Smooth muscle cell (in vitro differentiated cells): ENCODE data around the gene SLC29A4. TPM values are rescaled to one million over a fixed set of nuclear protein-coding genes. Genes with fewer than 3 reads are reported as not detected.

Experiments
- DNase-seq: peaks from one replicate; lab custom pipeline; 2025; ENCODE audit not compliant: unreplicated experiment; lab: John Stamatoyannopoulos, UW
- H2AFZ ChIP-seq: fragments of 200-600 bp; sonication (generic); 2 replicates; pipeline ENCODE4 v1.6.0; 2016; ENCODE audit warnings: antibody characterized with exemption, low read depth, mild to moderate bottlenecking
- H3F3A ChIP-seq: fragments of 200-600 bp; sonication (generic); 2 replicates; pipeline ENCODE4 v1.6.0; 2017; ENCODE audit warnings: antibody characterized with exemption, low read depth
- H3K27ac ChIP-seq: fragments of 200-600 bp; sonication (generic); 2 replicates; pipeline ENCODE4 v1.5.1; 2016; ENCODE audit warnings: low read depth, mild to moderate bottlenecking
- H3K27me3 ChIP-seq: fragments of 200-600 bp; sonication (generic); 2 replicates; pipeline ENCODE4 v1.6.1; 2016; ENCODE audit warnings: low read depth, mild to moderate bottlenecking
- H3K36me3 ChIP-seq: fragments of 200-600 bp; sonication (generic); 2 replicates; pipeline ENCODE4 v1.5.1; 2016; ENCODE audit warnings: low read depth
- H3K4me1 ChIP-seq: fragments of 200-600 bp; sonication (generic); 2 replicates; pipeline ENCODE4 v1.5.1; 2016; ENCODE audit warnings: low read depth
- H3K4me2 ChIP-seq: fragments of 200-600 bp; sonication (generic); 2 replicates; pipeline ENCODE4 v1.6.0; 2016; ENCODE audit warnings: mild to moderate bottlenecking
- H3K4me3 ChIP-seq: fragments of 200-600 bp; sonication (generic); 2 replicates; pipeline ENCODE4 v1.5.1; 2016; ENCODE audit warnings: mild to moderate bottlenecking
- H3K79me2 ChIP-seq: fragments of 200-600 bp; sonication (generic); 2 replicates; pipeline ENCODE4 v1.6.0; 2016; ENCODE audit warnings: low read depth, mild to moderate bottlenecking
- H3K9ac ChIP-seq: fragments of 200-600 bp; sonication (generic); 2 replicates; pipeline ENCODE4 v1.6.0; 2016; ENCODE audit warnings: low read depth
- H3K9me3 ChIP-seq: fragments of 200-600 bp; sonication (generic); replicated peaks from 2 replicates; pipeline ENCODE4 v1.5.1; 2016; ENCODE audit warnings: low read depth
- H4K20me1 ChIP-seq: fragments of 200-600 bp; sonication (generic); 2 replicates; pipeline ENCODE4 v1.6.0; 2016; ENCODE audit warnings: low read depth
- WGBS: methylation state at CpG from one replicate; pipeline ENCODE4 v1.1.7; 2016; ENCODE audit warnings: low lambda C conversion rate; 5-methylcytosine and 5-hydroxymethylcytosine counted together
- polyA plus RNA-seq: library from polyadenylated mRNA; unstranded; fragments of >200 nt; fragmentation: Nextera tagmentation; extraction: Ambion mirVana; gene quantifications from 2 replicates; pipeline ENCODE4 v1.2.1, GENCODE V29; 2016
- total RNA-seq: library from RNA; depleted of rRNA; stranded (reverse); fragments of >200 nt; gene quantifications from 2 replicates; pipeline ENCODE4 v1.2.3, GENCODE V29; 2014
- TF ChIP-seq, protein P1 (sequence below): fragments of 200-600 bp; sonication (generic); IDR thresholded peaks from 2 replicates; pipeline ENCODE4 v1.5.1; 2017; ENCODE audit warnings: borderline replicate concordance, mild to moderate bottlenecking, antibody characterized with exemption; ENCODE audit not compliant: insufficient read depth, poor library complexity, severe bottlenecking

The SLC29A4 gene
- total and polyA plus RNA-seq, 2 experiments from 2014 or later: 3.7 to 16.6 TPM

- WGBS: over 99% methylated on average over 13 of the region's 13 CpGs
- Histone ChIP-seq H3K27me3 (no peaks in the 10 kb centered on the region), H3K4me3 (no peak overlapping the region), H2AFZ (no peak overlapping the region), H3K4me1 (no peaks in the 10 kb centered on the region), H3K9ac (no peak overlapping the region), H4K20me1 (peaks cover 30% of the 10 kb centered on the region), H3K27ac (no peak overlapping the region), H3F3A (no peaks in the 10 kb centered on the region), H3K79me2 (no peaks in the 10 kb centered on the region), H3K9me3 (peaks cover 10% of the 10 kb centered on the region), H3K4me2 (no peak overlapping the region), H3K36me3 (peaks cover 20% of the 10 kb centered on the region)
- DNase-seq: no peak
- TF ChIP-seq, protein P1, sequence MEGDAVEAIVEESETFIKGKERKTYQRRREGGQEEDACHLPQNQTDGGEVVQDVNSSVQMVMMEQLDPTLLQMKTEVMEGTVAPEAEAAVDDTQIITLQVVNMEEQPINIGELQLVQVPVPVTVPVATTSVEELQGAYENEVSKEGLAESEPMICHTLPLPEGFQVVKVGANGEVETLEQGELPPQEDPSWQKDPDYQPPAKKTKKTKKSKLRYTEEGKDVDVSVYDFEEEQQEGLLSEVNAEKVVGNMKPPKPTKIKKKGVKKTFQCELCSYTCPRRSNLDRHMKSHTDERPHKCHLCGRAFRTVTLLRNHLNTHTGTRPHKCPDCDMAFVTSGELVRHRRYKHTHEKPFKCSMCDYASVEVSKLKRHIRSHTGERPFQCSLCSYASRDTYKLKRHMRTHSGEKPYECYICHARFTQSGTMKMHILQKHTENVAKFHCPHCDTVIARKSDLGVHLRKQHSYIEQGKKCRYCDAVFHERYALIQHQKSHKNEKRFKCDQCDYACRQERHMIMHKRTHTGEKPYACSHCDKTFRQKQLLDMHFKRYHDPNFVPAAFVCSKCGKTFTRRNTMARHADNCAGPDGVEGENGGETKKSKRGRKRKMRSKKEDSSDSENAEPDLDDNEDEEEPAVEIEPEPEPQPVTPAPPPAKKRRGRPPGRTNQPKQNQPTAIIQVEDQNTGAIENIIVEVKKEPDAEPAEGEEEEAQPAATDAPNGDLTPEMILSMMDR: no peak
These were observed 62.4 kb downstream of the SLC29A4 start for GRCh38 chr7:5345171-5345570.

DNA sequence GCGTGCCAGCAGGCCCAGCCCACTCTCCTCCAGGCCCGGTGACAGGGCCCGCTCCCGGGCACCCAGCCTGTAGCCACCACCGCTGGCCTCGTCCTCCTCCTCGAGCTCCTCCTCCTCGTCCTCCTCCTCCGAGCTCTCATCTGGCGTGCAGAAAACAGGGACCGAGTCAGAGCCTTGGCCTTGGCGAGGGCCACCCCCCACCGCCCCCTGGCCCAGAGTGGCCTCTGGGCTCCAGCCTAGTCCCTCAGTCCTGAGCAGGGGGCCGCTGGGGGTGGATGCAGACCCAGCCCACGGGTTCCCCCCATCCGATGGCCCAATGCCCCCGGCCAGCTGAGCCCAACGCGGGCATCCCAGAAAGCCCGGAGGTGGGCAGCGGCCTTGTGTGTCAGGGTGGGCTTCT lies 62.9 kb downstream of the SLC29A4 start:
- H3K4me2 ChIP-seq: no peak overlapping the region
- peaks cover 34% of the 10 kb centered on the region for H4K20me1 ChIP-seq
- H3F3A ChIP-seq: no peaks in the 10 kb centered on the region
- TF ChIP-seq, protein P1: no peak
- no peak for DNase-seq
- peaks cover 10% of the 10 kb centered on the region for H3K9me3 ChIP-seq
- H3K4me1 ChIP-seq: no peaks in the 10 kb centered on the region
- H3K36me3 ChIP-seq: peaks cover 19% of the 10 kb centered on the region
- no peak overlapping the region for H3K4me3 ChIP-seq
- H3K9ac ChIP-seq: no peak overlapping the region
- H3K27ac ChIP-seq: no peak overlapping the region
- H3K27me3 ChIP-seq: no peaks in the 10 kb centered on the region
- H2AFZ ChIP-seq: no peak overlapping the region
- no peaks in the 10 kb centered on the region for H3K79me2 ChIP-seq
- WGBS: 99% methylated on average over 19 of the region's 21 CpGs

- DNase-seq: no peak
- Histone ChIP-seq H3K27ac (no peak overlapping the region), H4K20me1 (peaks cover 61% of the 10 kb centered on the region), H3K4me3 (no peak overlapping the region), H3F3A (no peaks in the 10 kb centered on the region), H3K9ac (no peak overlapping the region), H3K4me2 (no peak overlapping the region), H3K79me2 (peaks cover 19% of the 10 kb centered on the region), H3K9me3 (peaks cover 9% of the 10 kb centered on the region), H3K27me3 (no peaks in the 10 kb centered on the region), H2AFZ (no peak overlapping the region), H3K4me1 (peaks cover 5% of the 10 kb centered on the region), H3K36me3 (peaks cover 9% of the 10 kb centered on the region)
- WGBS: 96% methylated on average over 17 of the region's 21 CpGs
- TF ChIP-seq, protein P1: no peak
These were observed 65.6 kb downstream of the SLC29A4 start for GRCh38 chr7:5348134-5349004.
